Chondrocyte (in vitro differentiated cells): ENCODE data around the gene CAPN10. TPM values are rescaled to one million over a fixed set of nuclear protein-coding genes. Genes with fewer than 3 reads are reported as not detected.
A peak's percentile ranks its signal among the peaks of the same experiment; 100 is the strongest.

ENCODE experiments used
- DNase-seq: peaks from one replicate; pipeline ENCODE4 v3.0.0; 2021; ENCODE audit warnings: mixed read lengths, low spot score
- H3K27ac Mint-ChIP-seq: one replicate; pipeline ENCODE4 v1.8.0; 2021; ENCODE audit warnings: mild to moderate bottlenecking, moderate library complexity, mixed read lengths; ENCODE audit not compliant: unreplicated experiment
- H3K27me3 Mint-ChIP-seq: 2 replicates; pipeline ENCODE4 v1.8.0; 2021; ENCODE audit warnings: low read depth, mixed read lengths
- H3K36me3 Mint-ChIP-seq: 2 replicates; pipeline ENCODE4 v1.8.0; 2021; ENCODE audit warnings: low read depth, mixed read lengths
- H3K4me1 Mint-ChIP-seq: 2 replicates; pipeline ENCODE4 v1.8.0; 2021; ENCODE audit warnings: low read depth, mild to moderate bottlenecking, mixed read lengths
- H3K4me3 Mint-ChIP-seq: one replicate; pipeline ENCODE4 v1.8.0; 2021; ENCODE audit warnings: mild to moderate bottlenecking, moderate library complexity, mixed read lengths; ENCODE audit not compliant: unreplicated experiment
- H3K9me3 Mint-ChIP-seq: 2 replicates; pipeline ENCODE4 v1.8.0; 2021; ENCODE audit warnings: low read depth, mixed read lengths
- CTCF ChIP-seq: fragments of 200-600 bp; sonication (generic); IDR thresholded peaks from 2 replicates; pipeline ENCODE4 v1.5.0; 2021; ENCODE audit warnings: antibody characterized with exemption, mild to moderate bottlenecking, moderate library complexity
- total RNA-seq: library from RNA; stranded (reverse); gene quantifications from 3 replicates; pipeline ENCODE4 v1.2.1, GENCODE V29; 2021

Gene CAPN10
- total RNA-seq, 1 donor from 2014 or later = 22.7 TPM

DNA sequence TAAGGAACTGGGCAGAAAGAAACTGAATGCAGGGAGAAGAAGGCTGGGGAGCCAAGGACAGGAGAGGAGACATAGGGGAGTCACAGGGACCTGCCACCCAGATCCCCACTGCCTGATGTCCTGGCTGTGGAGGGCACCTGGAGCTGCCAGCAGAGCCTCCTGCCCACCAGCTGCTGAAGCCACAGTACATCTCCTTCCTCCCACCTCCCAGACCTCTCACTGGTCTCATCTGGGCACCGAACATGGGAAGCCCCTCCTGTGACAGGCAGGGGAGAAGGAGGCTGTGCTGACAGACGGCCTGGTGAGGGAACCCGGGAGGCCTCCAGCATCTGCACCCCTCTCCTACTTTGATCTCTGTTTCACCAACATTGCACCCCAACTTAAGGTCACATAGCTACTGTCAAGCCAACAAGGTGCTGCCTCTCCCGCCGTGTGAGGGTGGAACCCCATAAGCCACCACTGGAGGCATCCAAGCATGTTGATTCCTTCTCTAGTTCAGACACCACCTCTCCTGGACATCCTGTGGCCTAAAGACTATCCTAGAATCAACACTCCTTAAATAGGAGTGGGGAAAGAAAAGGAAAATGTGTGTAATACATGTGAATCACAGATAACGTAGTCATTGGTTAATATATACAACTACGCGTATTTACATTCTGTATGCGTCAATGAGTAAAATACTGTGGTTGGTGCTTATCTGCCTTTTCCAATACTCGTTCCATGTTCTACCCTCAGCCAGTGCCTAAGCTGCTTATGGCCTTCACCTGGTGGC is 21.8 kb upstream of the CAPN10 start:
- H3K27me3 Mint-ChIP-seq = no peaks in the 10 kb centered on the region
- H3K27ac Mint-ChIP-seq = no peak overlapping the region
- peaks cover 41% of the 10 kb centered on the region for H3K4me1 Mint-ChIP-seq
- H3K9me3 Mint-ChIP-seq = no peaks in the 10 kb centered on the region
- no peaks in the 10 kb centered on the region for H3K36me3 Mint-ChIP-seq
- H3K4me3 Mint-ChIP-seq = no peak overlapping the region
- peak; percentile 59 for DNase-seq
- TF ChIP-seq CTCF = peak; percentile 19

GRCh38 chr2:240565333-240566202 is 21.0 kb upstream of the CAPN10 start:
- DNase-seq = peak; percentile 92
- H3K27me3 Mint-ChIP-seq = no peaks in the 10 kb centered on the region
- peaks cover 42% of the 10 kb centered on the region for H3K4me1 Mint-ChIP-seq
- H3K36me3 Mint-ChIP-seq = no peaks in the 10 kb centered on the region
- H3K27ac Mint-ChIP-seq = peak overlapping the region; percentile 77
- TF ChIP-seq CTCF = no peak
- H3K9me3 Mint-ChIP-seq = no peaks in the 10 kb centered on the region
- H3K4me3 Mint-ChIP-seq = peak overlapping the region; percentile 54

DNA sequence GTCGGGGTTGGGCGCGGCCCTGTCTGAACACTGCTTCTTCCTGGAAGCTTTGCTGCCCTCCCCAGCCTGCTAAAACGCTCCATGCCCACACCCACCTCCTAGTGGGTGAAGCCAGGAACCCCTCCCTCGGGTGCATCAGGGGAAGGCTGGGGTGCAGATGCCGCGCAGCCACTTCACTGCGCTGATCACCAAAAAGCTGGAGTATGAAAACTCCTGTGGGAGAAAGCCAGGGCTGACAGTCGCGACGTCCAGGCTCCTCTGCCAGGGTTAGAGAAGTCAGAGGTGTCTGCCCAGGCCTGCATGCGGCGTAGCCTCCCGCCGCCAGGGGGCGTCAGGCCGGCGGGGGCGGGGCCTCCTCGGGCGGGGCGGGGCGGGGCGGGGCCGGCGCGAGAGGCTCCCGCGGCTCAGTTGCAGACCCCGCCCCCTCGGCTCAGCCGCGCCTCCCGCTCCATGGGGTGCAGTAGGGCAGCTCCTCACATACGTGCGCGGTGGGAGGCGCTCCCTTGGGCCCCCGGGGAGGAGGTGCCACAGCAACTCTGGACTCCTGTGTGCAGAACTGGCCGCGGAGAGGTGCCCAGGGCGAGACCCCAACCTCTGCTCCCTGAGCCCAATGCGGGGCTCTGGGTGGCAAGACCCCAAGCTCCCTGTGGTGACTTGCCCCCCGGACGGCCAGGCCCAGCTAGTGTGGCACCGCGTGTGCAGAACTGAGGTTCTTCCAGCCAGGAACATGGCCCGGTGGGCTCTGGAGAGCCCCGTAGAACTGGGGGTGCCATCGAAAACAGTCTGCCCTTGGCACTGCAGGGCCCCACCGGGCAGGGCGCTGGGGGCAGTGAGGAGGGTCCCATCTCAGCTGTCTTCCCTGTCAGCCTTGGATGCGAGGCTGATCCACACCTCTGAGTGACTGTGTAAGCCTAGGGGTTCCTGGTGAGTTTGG is 20.1 kb upstream of the CAPN10 start:
- Mint-ChIP-seq H3K27ac (peak overlapping the region; percentile 77), H3K36me3 (no peaks in the 10 kb centered on the region)
- peak; percentile 95 for DNase-seq

GRCh38 chr2:240567137-240567871 is 19.2 kb upstream of the CAPN10 start:
- Mint-ChIP-seq H3K4me3 (peak overlapping the region; percentile 82), H3K27me3 (no peaks in the 10 kb centered on the region), H3K9me3 (no peaks in the 10 kb centered on the region), H3K36me3 (no peaks in the 10 kb centered on the region), H3K27ac (peak overlapping the region; percentile 76), H3K4me1 (peaks cover 42% of the 10 kb centered on the region)
- peak; percentile 74 for DNase-seq
- no peak for TF ChIP-seq CTCF

More for the DNA sequence above, 20.1 kb upstream of the CAPN10 start:
- H3K27me3 Mint-ChIP-seq = no peaks in the 10 kb centered on the region
- peak overlapping the region; percentile 82 for H3K4me3 Mint-ChIP-seq
- no peaks in the 10 kb centered on the region for H3K9me3 Mint-ChIP-seq
- H3K4me1 Mint-ChIP-seq = peaks cover 47% of the 10 kb centered on the region
- TF ChIP-seq CTCF = peak; percentile 95
